Endothelial cell (in vitro differentiated cells): ENCODE data around the gene SRRD. TPM values are rescaled to one million over a fixed set of nuclear protein-coding genes. Genes with fewer than 3 reads are reported as not detected.
"Not testable (repeated sequence)": the region's sequence is repeated elsewhere in the genome, so short reads cannot be mapped to it uniquely, and the experiment has no call there.

Experiments used
- DNase-seq: peaks from one replicate; pipeline ENCODE4 v3.0.0; 2021; ENCODE audit warnings: low spot score
- H3K27ac Mint-ChIP-seq: one replicate; pipeline ENCODE4 v1.8.0; 2021; ENCODE audit warnings: mixed read lengths, inconsistent platforms; ENCODE audit not compliant: unreplicated experiment
- H3K27me3 Mint-ChIP-seq: one replicate; pipeline ENCODE4 v1.8.0; 2021; ENCODE audit warnings: mild to moderate bottlenecking, moderate library complexity, mixed read lengths, inconsistent platforms; ENCODE audit not compliant: unreplicated experiment
- H3K36me3 Mint-ChIP-seq: one replicate; pipeline ENCODE4 v1.8.0; 2021; ENCODE audit warnings: mild to moderate bottlenecking, low read depth, mixed read lengths, inconsistent platforms; ENCODE audit not compliant: unreplicated experiment
- H3K4me1 Mint-ChIP-seq: one replicate; pipeline ENCODE4 v1.8.0; 2021; ENCODE audit warnings: mild to moderate bottlenecking, mixed read lengths, inconsistent platforms; ENCODE audit not compliant: unreplicated experiment
- H3K4me3 Mint-ChIP-seq: one replicate; pipeline ENCODE4 v1.8.0; 2021; ENCODE audit warnings: mild to moderate bottlenecking, mixed read lengths, inconsistent platforms; ENCODE audit not compliant: unreplicated experiment
- H3K9me3 Mint-ChIP-seq: one replicate; pipeline ENCODE4 v1.8.0; 2021; ENCODE audit warnings: mixed read lengths, inconsistent platforms; ENCODE audit not compliant: unreplicated experiment
- long read RNA-seq: library from polyadenylated mRNA; unstranded; transcript quantifications from one replicate; pipeline ENCODE4 v2.0.0, GENCODE V29; 2020; ENCODE audit not compliant: unreplicated experiment
- total RNA-seq: library from RNA; stranded (reverse); fragmentation: NEBNext Ultra II Directional; extraction: Animal tissue kit (Norgen Biotek cat#: 25700); gene quantifications from one replicate; pipeline ENCODE4 v1.2.1, GENCODE V29; 2021; ENCODE audit not compliant: unreplicated experiment
- TF ChIP-seq, protein P1 (sequence below): fragments of 200-600 bp; sonication (generic); IDR thresholded peaks from one replicate; pipeline ENCODE4 v1.5.0; 2021; ENCODE audit warnings: antibody characterized with exemption; ENCODE audit not compliant: unreplicated experiment

The SRRD gene, protein sequence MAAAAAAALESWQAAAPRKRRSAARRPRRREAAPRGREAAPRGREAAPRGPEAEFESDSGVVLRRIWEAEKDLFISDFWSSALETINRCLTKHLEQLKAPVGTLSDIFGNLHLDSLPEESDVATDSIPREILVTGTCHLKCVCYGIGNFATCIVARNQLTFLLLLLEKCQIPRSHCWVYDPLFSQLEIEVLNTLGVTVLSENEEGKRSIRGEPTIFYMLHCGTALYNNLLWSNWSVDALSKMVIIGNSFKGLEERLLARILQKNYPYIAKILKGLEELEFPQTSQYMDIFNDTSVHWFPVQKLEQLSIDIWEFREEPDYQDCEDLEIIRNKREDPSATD
- 19.5 TPM for total RNA-seq
- long read RNA-seq, full-length matches to known transcripts, result 5 of 10 reads
- long read RNA-seq, partial matches to known transcripts, result 1 of 10 reads
- long read RNA-seq, other reads (novel, unspliced or antisense), result 4 of 10 reads

DNA sequence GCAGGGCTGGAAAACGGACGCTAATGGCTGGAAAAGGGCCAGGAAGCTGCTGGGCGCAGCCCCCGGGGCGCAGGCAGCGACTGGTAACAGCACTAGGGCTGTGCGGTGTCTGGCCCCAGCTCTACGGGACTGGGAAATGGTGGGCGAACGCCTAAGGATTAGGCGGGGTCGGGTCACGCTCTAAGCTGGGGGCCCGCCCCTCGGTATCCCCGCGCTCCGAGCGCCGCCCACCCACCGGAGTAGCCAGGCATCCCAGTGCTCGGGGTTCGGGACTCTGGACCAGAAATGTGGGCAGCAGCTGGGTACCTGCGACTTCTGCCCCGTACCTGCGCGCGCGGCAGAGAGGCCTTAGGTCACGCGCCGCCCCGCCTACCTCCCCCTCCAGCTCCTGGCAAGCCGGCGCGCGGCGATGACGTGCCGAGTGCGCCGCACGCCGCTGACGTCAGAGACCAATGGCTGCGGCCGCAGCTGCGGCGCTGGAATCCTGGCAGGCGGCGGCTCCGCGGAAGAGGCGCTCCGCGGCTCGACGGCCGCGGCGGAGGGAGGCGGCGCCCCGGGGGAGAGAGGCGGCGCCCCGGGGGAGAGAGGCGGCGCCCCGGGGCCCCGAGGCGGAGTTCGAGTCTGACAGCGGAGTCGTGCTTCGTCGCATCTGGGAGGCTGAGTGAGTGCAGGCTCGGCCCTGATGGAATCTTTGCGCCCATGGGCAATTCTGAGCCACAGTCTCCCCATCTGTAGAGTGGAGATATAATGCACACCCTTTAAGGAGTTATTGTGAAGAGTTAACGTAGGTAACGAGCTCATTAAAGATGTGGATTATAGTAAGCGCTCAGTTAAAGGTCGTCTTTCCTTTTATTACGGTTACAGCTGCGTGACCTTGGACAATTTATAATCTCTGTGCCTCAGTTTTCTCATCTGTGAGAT is at the start of gene SRRD, which contains the start of gene HPS4:
SRRD (plus strand) TSS at position 439 of the 921 bp plus-strand sequence; CDS start at position 453, 14 bp downstream.
HPS4 (minus strand) TSS at position 345 of the 921 bp plus-strand sequence. CDS start 2,021 bp downstream, outside the sequence.
- H3K4me1 Mint-ChIP-seq, result peaks cover 34% of the 10 kb centered on the region
- no peaks in the 10 kb centered on the region for H3K9me3 Mint-ChIP-seq
- H3K4me3 Mint-ChIP-seq, result peak within 1 kb of the TSS; percentile 93
- DNase-seq, result peak; percentile 95
- H3K27me3 Mint-ChIP-seq, result peaks cover 3% of the 10 kb centered on the region
- TF ChIP-seq, protein P1, sequence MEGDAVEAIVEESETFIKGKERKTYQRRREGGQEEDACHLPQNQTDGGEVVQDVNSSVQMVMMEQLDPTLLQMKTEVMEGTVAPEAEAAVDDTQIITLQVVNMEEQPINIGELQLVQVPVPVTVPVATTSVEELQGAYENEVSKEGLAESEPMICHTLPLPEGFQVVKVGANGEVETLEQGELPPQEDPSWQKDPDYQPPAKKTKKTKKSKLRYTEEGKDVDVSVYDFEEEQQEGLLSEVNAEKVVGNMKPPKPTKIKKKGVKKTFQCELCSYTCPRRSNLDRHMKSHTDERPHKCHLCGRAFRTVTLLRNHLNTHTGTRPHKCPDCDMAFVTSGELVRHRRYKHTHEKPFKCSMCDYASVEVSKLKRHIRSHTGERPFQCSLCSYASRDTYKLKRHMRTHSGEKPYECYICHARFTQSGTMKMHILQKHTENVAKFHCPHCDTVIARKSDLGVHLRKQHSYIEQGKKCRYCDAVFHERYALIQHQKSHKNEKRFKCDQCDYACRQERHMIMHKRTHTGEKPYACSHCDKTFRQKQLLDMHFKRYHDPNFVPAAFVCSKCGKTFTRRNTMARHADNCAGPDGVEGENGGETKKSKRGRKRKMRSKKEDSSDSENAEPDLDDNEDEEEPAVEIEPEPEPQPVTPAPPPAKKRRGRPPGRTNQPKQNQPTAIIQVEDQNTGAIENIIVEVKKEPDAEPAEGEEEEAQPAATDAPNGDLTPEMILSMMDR, result no peak
- H3K27ac Mint-ChIP-seq, result peak within 1 kb of the TSS; percentile 93
- H3K36me3 Mint-ChIP-seq, result peaks cover 15% of the 10 kb centered on the region

DNA sequence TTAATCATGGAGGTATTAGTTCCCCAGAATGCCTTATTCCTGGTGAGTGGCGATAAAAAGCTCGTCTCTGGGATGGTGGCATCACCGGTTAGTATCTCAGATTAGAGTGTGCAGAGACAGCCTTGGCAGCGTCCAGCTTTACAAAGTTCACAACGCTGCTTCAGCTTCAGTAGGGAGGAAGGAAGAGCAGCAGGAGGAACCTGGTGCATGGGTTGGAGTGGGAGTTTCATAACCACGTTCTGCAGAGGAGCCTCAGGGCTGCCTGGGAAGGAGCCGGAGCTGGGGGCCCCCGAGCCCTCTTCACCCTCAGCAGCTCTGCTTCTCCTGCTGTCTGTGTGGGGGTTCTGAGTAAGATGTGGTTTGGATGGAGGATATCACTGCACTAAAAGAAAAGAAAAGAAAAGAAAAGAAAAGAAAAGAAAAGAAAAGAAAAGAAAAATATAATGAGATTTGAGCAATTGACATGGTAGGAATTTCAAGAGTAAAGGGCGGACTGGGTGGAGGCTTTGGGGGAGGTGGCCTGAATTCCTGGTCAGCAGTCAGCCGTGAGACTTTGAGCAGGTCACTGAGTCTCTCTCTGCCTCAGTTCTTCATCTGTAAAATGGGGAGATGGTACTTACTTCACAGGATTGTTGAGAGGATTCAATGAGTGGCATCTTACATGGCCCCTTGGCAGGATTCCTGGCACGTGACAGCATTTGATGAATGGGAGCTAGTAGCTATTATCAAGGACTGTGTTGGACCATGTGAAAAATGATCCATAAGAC is 48.2 kb upstream of the SRRD start:
- Mint-ChIP-seq H3K36me3 (peaks cover 12% of the 10 kb centered on the region), H3K4me3 (no peak overlapping the region), H3K9me3 (no peaks in the 10 kb centered on the region), H3K27ac (no peak overlapping the region), H3K27me3 (peaks cover 4% of the 10 kb centered on the region), H3K4me1 (peaks cover 16% of the 10 kb centered on the region)
- no peak for DNase-seq
- TF ChIP-seq, protein P1, result no peak

DNA sequence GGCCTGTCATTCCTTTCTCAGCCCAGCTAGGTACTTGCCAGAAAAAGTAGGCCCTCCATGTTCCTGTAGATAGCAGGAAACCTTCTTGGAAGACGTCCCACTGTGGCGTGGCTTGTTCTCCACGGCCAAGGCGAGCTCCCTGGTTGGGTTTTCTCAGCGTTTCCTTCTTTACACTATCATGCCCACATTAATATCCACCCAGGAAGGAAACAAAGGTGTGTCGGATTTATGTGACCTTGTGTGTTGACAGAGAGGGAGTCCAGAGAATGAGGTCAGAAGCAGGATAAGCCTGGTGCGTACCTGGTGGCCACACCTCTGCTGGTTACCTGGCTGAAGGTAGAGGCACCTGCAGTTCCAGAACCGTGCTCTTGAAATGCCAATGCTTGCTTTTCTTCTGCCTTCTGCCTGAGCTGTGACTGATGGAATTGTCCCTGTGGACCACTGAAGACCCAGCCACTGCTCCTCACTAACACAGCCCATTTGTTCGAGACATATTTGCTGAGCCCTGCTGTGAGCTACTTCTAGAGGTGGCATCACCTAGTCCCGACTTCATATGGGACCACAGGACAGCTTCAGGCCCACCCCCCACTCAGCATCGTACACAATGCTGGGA is 46.7 kb upstream of the SRRD start:
- Mint-ChIP-seq H3K4me3 (no peak overlapping the region), H3K9me3 (no peaks in the 10 kb centered on the region), H3K27me3 (peaks cover 4% of the 10 kb centered on the region), H3K4me1 (peaks cover 7% of the 10 kb centered on the region), H3K27ac (no peak overlapping the region), H3K36me3 (peaks cover 15% of the 10 kb centered on the region)
- no peak for DNase-seq
- TF ChIP-seq, protein P1, result no peak

DNA sequence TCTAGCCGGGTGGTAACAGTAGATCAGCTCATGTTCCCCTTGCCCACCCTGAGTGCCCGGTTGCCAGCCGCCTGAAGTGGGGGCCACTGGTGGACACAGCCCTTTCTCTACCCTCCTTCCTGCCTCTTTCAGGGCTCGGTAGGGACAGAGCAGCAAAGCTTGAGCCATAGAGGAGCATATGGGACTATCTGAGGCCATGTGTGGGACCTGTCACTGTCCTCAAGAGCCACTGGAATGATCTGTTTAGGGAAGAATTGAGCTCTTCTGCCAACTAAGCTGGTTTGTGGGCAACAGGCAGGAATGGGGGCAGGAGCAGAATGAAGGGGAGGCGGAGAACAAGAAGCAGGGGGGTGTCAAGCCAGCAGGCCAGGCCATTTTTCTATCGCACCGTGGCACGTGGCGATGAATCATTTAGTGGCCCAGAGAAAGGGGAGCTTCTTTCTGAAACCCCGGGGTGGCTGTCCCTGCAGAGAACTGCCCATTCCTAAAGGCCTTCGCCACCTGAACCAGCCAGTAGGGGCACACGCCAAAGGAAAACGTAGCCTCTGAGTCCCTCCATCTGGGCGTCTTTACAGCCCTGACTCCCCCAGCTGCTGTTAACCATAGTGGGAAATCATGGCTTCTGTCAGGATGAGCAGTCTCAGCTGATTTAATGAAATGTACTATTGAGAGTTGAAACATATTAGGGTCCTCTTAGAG is 45.8 kb upstream of the SRRD start:
- TF ChIP-seq, protein P1, result no peak
- Mint-ChIP-seq H3K4me1 (peaks cover 5% of the 10 kb centered on the region), H3K9me3 (no peaks in the 10 kb centered on the region), H3K4me3 (no peak overlapping the region), H3K36me3 (peaks cover 18% of the 10 kb centered on the region), H3K27ac (no peak overlapping the region), H3K27me3 (peaks cover 4% of the 10 kb centered on the region)
- DNase-seq, result no peak

DNA sequence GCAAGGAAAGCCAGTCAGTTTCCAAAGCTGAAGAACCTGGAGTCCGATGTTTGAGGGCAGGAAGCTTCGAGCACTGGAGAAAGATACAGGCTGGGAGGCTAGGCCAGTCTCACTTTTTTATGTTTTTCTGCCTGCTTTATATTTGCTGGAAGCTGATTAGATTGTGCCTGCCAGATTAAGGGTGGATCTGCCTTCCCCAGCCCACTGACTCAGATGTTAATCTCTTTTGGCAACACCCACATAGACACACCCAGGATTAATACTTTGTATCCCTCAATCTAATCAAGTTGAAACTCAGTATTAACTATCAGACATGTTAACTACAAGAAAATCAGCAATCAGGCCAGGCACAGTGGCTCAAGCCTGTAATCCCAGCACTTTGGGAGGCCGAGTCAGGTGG is 44.9 kb upstream of the SRRD start:
- H3K4me1 Mint-ChIP-seq, H3K27ac Mint-ChIP-seq, DNase-seq, H3K27me3 Mint-ChIP-seq, H3K9me3 Mint-ChIP-seq, H3K4me3 Mint-ChIP-seq: not testable (repeated sequence)
- peaks cover 17% of the 10 kb centered on the region for H3K36me3 Mint-ChIP-seq
